Kidney capillary endothelial cell (primary cell): Measurements from ENCODE around the gene RGS7.
A peak's percentile ranks its signal among the peaks of the same experiment; 100 is the strongest.
"Not testable (repeated sequence)": the region's sequence is repeated elsewhere in the genome, so short reads cannot be mapped to it uniquely, and the experiment has no call there.

Experiments
- DNase-seq: peaks from one replicate; pipeline ENCODE4 v3.0.0-alpha.2; 2018; ENCODE audit warnings: low spot score

Gene RGS7

DNA sequence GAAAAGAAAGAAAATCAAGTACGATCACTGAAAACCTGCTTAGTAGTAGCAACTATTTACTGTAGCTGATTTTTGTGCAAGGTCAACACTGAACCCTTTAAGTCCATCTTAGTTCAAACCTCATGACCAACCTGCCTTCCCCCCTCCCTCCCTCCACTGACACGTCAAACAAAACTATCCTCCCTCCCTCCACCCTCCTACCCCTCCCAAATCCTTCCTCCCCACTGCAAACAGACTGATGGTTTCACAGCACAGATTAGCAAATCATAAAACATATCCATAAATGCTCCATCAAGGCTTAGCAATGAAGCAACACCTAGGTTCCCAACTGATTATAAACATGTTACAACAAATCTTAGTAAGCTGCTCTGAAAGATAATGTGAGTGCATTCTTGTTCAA, 580.8 kb downstream of the RGS7 start:
- no peak for DNase-seq

- no peak for DNase-seq
Observed at GRCh38 chr1:240772131-240772530, 584.9 kb downstream of the RGS7 start.

GRCh38 chr1:240771450-240771849, 585.6 kb downstream of the RGS7 start:
- no peak for DNase-seq

GRCh38 chr1:240768979-240769378, 588.0 kb downstream of the RGS7 start:
- no peak for DNase-seq

GRCh38 chr1:240766831-240767230, 590.2 kb downstream of the RGS7 start:
- DNase-seq, result no peak

DNA sequence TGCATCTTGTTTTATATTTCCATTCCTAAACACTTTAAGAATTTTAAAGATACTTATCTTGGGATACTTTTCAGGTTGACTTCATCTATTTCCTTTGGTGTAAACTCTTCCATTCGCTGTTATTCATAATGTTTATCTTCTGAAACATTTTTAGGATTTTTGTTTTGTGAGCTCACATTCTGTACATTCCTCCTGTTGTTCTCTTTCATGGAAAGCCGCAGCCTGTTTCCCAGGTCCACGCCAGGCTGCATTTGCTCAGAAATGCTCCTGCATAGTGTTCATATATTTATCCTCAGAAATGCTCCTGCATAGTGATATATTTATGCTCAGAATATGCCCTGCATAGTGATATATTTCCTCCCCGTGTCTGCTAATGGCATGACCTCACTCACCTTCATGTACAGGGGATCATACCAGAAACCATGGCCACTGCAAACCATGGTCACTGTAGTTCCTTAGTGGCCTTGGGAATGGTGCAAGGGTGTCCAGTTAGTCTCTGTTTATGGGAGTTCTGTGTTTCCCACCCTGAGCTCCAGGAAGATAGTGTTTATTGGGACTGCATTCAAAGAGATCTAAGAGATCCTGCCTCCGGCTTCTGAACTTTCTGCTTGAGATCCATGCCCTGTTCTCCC, 591.2 kb downstream of the RGS7 start:
- DNase-seq, result no peak

DNA sequence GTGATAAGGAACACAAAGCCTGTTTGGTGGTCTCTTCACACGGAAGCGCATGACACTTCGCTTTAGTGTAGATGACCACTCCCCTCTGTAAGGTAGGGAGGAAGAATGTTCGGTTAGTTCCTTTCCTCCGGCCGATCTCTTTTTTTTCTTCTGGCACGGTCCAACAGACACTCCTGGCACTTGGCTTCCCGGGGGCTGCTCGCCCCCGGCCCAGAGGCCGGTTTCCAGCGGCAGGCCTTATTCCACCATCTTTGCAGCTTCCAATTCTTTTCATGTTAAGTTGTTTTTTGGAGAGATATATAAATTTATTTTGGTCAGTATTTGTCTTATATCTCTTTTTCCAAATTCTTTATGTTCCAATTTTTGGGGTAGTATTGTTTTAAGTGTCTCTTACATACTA, 593.2 kb downstream of the RGS7 start:
- DNase-seq, result no peak

DNA sequence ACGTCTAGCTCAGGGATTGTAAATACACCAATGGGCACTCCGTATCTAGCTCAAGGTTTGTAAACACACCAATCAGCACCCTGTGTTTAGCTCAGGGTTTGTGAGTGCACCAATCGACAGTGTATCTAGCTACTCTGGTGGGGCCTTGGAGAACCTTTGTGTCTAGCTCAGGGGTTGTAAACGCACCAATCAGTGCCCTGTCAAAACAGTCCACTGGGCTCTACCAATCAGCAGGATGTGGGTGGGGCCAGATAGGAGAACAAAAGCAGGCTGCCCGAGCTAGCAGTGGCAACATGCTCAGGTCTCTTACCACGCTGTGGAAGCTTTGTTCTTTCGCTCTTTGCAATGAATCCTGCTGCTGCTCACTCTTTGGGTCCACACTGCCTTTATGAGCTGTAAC, 593.9 kb downstream of the RGS7 start:
- DNase-seq, result not testable (repeated sequence)

- not testable (repeated sequence) for DNase-seq
Observed at GRCh38 chr1:240762471-240762987, 594.5 kb downstream of the RGS7 start.

DNA sequence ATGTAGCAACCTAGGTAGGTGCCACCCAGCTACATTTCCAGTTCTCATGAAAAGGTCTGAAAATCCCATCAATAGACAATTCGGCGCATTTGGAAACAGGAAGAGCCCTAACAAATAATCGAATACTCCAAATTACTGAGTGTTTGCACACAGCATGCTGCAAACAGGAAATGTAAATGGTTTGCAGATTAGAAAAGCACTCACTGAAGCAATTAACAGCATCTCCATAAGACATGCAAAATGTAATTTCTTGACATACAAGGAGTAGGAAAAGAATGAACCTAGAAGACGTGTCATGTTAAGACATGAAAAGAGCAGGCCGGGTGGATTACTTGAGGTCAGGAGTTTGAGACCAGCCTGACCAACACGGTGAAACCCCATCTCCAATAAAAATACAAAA, 598.2 kb downstream of the RGS7 start:
- DNase-seq, result not testable (repeated sequence)

- DNase-seq, result no peak
Observed at GRCh38 chr1:240758296-240758695, 598.7 kb downstream of the RGS7 start.

- no peak for DNase-seq
Observed at GRCh38 chr1:240747907-240748306, 609.1 kb downstream of the RGS7 start.

GRCh38 chr1:240743705-240744104, 613.3 kb downstream of the RGS7 start:
- DNase-seq, result no peak

GRCh38 chr1:240739754-240740153, 617.3 kb downstream of the RGS7 start:
- DNase-seq, result no peak

GRCh38 chr1:240739139-240739538, 617.9 kb downstream of the RGS7 start:
- no peak for DNase-seq

DNA sequence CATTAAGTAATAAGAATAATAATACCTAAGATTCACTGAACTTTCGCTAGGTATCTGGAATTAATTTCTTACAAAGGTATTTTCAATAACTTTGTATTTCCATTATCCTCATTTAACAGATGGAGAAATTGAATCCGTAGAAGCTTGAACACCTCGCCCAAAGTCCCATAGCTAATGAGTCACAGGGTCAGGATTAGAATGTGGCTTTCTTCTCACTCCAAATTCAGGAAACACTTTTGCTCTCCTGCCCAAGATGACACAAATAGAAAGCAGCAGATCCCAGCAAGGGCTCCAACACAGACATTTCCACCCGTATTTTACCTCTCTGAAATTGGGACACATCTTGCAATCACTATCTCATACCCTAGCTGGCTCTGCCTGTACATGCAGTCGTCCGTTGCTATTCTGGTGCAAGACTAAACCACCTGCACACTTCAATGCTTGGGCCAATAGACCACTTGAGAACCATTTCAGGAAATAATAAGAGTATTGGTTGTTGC, 619.2 kb downstream of the RGS7 start:
- DNase-seq, result no peak

DNA sequence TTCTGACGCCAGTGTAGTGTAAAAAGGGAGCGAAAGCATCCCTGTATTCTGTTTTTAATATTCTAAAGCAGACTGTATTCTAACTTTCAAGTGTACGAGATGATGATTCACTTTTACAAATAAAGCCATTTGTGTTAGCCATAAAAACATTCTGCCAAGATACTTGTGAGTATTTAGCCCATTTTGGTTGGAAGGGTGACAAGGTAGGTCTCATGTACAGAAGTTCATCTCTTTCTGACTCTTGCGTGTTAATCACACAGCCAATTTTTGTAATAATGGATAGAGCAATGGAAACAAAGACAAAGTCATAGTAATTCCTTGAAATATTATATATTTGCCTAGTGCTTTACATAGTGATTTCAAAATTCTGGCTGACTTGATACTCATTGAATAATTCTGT, 619.7 kb downstream of the RGS7 start:
- no peak for DNase-seq

- not testable (repeated sequence) for DNase-seq
Observed at GRCh38 chr1:240734705-240735104, 622.3 kb downstream of the RGS7 start.

DNA sequence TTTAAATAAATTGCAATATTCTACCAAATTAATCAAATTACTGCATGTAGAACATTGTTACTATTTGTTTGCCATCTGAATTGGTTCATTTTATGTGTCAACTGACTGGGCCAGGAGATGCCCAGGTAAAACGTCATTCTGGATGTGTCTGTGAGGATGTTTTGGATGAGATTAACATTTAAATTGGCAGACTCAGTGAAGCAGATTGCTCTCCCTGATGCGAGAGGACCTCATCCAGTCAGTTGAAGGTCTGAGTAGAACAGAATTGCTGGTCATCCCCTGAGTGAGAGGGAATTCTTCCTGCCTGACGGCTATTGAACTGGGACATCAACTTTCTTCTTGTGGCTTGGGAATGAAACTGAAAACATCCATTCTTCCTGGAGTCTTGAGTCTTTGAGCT, 623.0 kb downstream of the RGS7 start:
- no peak for DNase-seq

- DNase-seq, result peak; percentile 52
Observed at GRCh38 chr1:240732390-240732789, 624.6 kb downstream of the RGS7 start.
